Lung (tissue), 12 donors: Measurements from ENCODE around the gene WDR45B. TPM values are rescaled to one million over a fixed set of nuclear protein-coding genes. Genes with fewer than 3 reads are reported as not detected.

Source experiments
- ATAC-seq: fragments of 200-7000 bp; cut with Tn5 transposase; one replicate; pipeline ENCODE4 v1.9.1; 2020; ENCODE audit warnings: moderate number of reproducible peaks; ENCODE audit not compliant: insufficient read depth, low FRiP score
- DNase-seq, 3 donors: peaks; one replicate each; pipeline ENCODE4 v3.0.0-alpha.2; 2013 to 2017
- H3K27ac ChIP-seq, 2 donors: one replicate each; pipeline ENCODE4 v1.5.1; 2013; ENCODE audit warnings: mild to moderate bottlenecking in 2 of 2, moderate library complexity in 2 of 2, control low read depth in 1 of 2, inconsistent platforms in 1 of 2, low read depth in 1 of 2, low read length in 1 of 2
- H3K27me3 ChIP-seq, 3 donors: one replicate each; pipeline ENCODE4 v1.5.1; 2013; ENCODE audit warnings: low read length in 2 of 3; ENCODE audit not compliant: control insufficient read depth in 3 of 3, insufficient read depth in 3 of 3
- H3K36me3 ChIP-seq, 4 donors: one replicate each; pipeline ENCODE4 v1.5.1; 2013; ENCODE audit warnings: low read length in 4 of 4, mild to moderate bottlenecking in 1 of 4, moderate library complexity in 1 of 4; ENCODE audit not compliant: control insufficient read depth in 4 of 4, insufficient read depth in 4 of 4
- H3K4me1 ChIP-seq, 5 donors: one replicate each; pipeline ENCODE4 v1.5.1; 2013; ENCODE audit warnings: low read length in 5 of 5, mild to moderate bottlenecking in 2 of 5, moderate library complexity in 1 of 5; ENCODE audit not compliant: control insufficient read depth in 5 of 5, insufficient read depth in 5 of 5
- H3K4me3 ChIP-seq: one replicate; pipeline ENCODE4 v1.5.1; 2013; ENCODE audit warnings: mild to moderate bottlenecking, control low read depth, moderate library complexity
- H3K9ac ChIP-seq, 2 donors: one replicate each; pipeline ENCODE4 v1.5.1; 2013; ENCODE audit warnings: low read length in 2 of 2, control low read depth in 1 of 2; ENCODE audit not compliant: insufficient read depth in 1 of 2
- H3K9me3 ChIP-seq, 4 donors: one replicate each; pipeline ENCODE4 v1.5.1; 2013; ENCODE audit warnings: low read length in 3 of 4, mild to moderate bottlenecking in 1 of 4, moderate library complexity in 1 of 4; ENCODE audit not compliant: control insufficient read depth in 4 of 4, insufficient read depth in 3 of 4
- WGBS, 2 donors: extraction: QIAGEN DNeasy Blood & Tissue Kit; methylation state at CpG; one replicate each; pipeline ENCODE4 v1.1.7; 2013; 5-methylcytosine and 5-hydroxymethylcytosine counted together
- polyA plus RNA-seq, 2 donors: library from polyadenylated mRNA; stranded (reverse); fragments of 200-250 nt; gene quantifications; one replicate each; pipeline ENCODE4 v1.2.1, GENCODE V29; 2013
- total RNA-seq, 2 donors: library from RNA; depleted of rRNA in 1 of 2; stranded (reverse); fragments of >200 nt in 1 of 2; gene quantifications; one replicate each; pipeline ENCODE4 v1.2.1, GENCODE V29; 2014 to 2021
- TF ChIP-seq, protein P1 (sequence below): IDR thresholded peaks from 2 replicates; pipeline ENCODE4 v1.5.1; 2012; ENCODE audit warnings: mild to moderate bottlenecking; ENCODE audit errors: control extremely low read depth, extremely low read depth
- donor health status: control.
- donor health status: control.
- donor health status: Bipolar disorder and iron deficiency.
- donor health status: healthy.
- donor health status: DM: yes; HTN: yes; CAD: no.

Gene WDR45B
- total and polyA plus RNA-seq, 4 donors = 39.6 to 92.8 (median 65.0) TPM

GRCh38 chr17:82590216-82590615 is 58.0 kb downstream of the WDR45B start:
- H3K9ac ChIP-seq = no peak overlapping the region
- H3K36me3 ChIP-seq = peaks cover 4 to 26% (median 11%) of the 10 kb centered on the region in 4 donors
- WGBS, 2 donors = 92% methylated on average over 6 of the region's 6 CpGs
- DNase-seq = no peak
- no peaks in the 10 kb centered on the region for H3K9me3 ChIP-seq
- no peak for ATAC-seq
- TF ChIP-seq, protein P1, sequence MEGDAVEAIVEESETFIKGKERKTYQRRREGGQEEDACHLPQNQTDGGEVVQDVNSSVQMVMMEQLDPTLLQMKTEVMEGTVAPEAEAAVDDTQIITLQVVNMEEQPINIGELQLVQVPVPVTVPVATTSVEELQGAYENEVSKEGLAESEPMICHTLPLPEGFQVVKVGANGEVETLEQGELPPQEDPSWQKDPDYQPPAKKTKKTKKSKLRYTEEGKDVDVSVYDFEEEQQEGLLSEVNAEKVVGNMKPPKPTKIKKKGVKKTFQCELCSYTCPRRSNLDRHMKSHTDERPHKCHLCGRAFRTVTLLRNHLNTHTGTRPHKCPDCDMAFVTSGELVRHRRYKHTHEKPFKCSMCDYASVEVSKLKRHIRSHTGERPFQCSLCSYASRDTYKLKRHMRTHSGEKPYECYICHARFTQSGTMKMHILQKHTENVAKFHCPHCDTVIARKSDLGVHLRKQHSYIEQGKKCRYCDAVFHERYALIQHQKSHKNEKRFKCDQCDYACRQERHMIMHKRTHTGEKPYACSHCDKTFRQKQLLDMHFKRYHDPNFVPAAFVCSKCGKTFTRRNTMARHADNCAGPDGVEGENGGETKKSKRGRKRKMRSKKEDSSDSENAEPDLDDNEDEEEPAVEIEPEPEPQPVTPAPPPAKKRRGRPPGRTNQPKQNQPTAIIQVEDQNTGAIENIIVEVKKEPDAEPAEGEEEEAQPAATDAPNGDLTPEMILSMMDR = no peak
- H3K4me1 ChIP-seq = peaks cover 0 to 20% (median 5%) of the 10 kb centered on the region in 5 donors
- no peak overlapping the region for H3K4me3 ChIP-seq
- H3K27me3 ChIP-seq = no peaks in the 10 kb centered on the region
- H3K27ac ChIP-seq = no peak overlapping the region

DNA sequence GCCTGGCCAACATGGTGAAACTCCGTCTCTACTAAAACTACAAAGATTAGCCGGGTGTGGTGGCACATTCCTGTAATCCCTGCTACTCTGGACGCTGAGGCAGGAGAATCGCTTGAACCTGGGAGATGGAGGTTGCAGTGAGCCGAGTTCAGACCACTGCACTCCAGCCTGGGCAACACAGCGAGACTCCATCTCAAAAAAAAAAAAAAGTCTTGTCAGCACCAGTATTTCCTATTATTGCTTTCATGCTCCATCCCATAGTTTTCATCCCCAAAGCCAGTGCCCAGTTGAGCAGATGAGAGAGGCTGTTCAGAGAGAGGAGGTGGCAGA is 58.4 kb downstream of the WDR45B start:
- TF ChIP-seq, protein P1 = no peak
- Histone ChIP-seq H3K9ac (no peak overlapping the region), H3K4me1 (peaks cover 0 to 20% (median 5%) of the 10 kb centered on the region in 5 donors), H3K4me3 (no peak overlapping the region), H3K27ac (no peak overlapping the region), H3K27me3 (no peaks in the 10 kb centered on the region), H3K9me3 (no peaks in the 10 kb centered on the region), H3K36me3 (peaks cover 4 to 30% (median 13%) of the 10 kb centered on the region in 4 donors)
- no peak for ATAC-seq
- no peak for DNase-seq
- WGBS, 2 donors = 84 to 91% methylated on average over 6 of the region's 6 CpGs

- H3K4me3 ChIP-seq = no peak overlapping the region
- TF ChIP-seq, protein P1 = no peak
- no peaks in the 10 kb centered on the region for H3K9me3 ChIP-seq
- peaks cover 0 to 16% (median 2%) of the 10 kb centered on the region in 5 donors for H3K4me1 ChIP-seq
- no peak overlapping the region for H3K27ac ChIP-seq
- H3K36me3 ChIP-seq = peaks cover 4 to 31% (median 16%) of the 10 kb centered on the region in 4 donors
- H3K9ac ChIP-seq = no peak overlapping the region
- 94 to 96% methylated on average over 27 of the region's 27 CpGs for WGBS, 2 donors
- no peak for ATAC-seq
- H3K27me3 ChIP-seq = no peaks in the 10 kb centered on the region
- DNase-seq = no peak
Measured at GRCh38 chr17:82588266-82589175, 59.7 kb downstream of the WDR45B start.
